PC-3 (cell line): ENCODE results near the gene APOF. TPM values are rescaled to one million over a fixed set of nuclear protein-coding genes. Genes with fewer than 3 reads are reported as not detected.

Experiments used
- ATAC-seq: fragments of 200-7000 bp; cut with Tn5 transposase; 2 replicates; pipeline ENCODE4 v1.9.1; 2020; ENCODE audit warnings: mild to moderate bottlenecking, moderate library complexity
- BruUV-seq: library from RNA; stranded (reverse); fragments of 400-500 nt; replicated peaks from 2 replicates; lab custom pipeline; 2021; lab: Mats Ljungman, UMichigan
- CTCF ChIA-PET: fragments of 300-600 bp; sonication (Branson Sonifier 250); formaldehyde crosslinking; loops from one replicate; lab custom pipeline; 2022; ENCODE audit warnings: antibody characterized with exemption; lab: Charles Lee
- POLR2A ChIA-PET: fragments of 300-600 bp; sonication (Branson Sonifier 250); formaldehyde crosslinking; loops from one replicate; lab custom pipeline; 2022; ENCODE audit warnings: antibody characterized with exemption; ENCODE audit not compliant: unreplicated experiment; lab: Charles Lee
- DNase-seq: peaks from one replicate; pipeline ENCODE4 v3.0.0-alpha.2; 2015
- H2AFZ ChIP-seq: fragments of 300-600 bp; sonication (generic); 2 replicates; pipeline ENCODE4 v1.6.0; 2016; ENCODE audit warnings: antibody characterized with exemption, low read length
- H3F3A ChIP-seq: fragments of 300-600 bp; sonication (generic); one replicate; pipeline ENCODE4 v1.6.0; 2017; ENCODE audit warnings: antibody characterized with exemption, low read length, control low read depth, mild to moderate bottlenecking; ENCODE audit not compliant: unreplicated experiment
- H3K27ac ChIP-seq: fragments of 300-600 bp; sonication (generic); 2 replicates; pipeline ENCODE4 v1.5.1; 2016; ENCODE audit warnings: mild to moderate bottlenecking, low read length
- H3K27me3 ChIP-seq: fragments of 300-600 bp; sonication (generic); 2 replicates; pipeline ENCODE4 v1.6.1; 2016; ENCODE audit warnings: low read length, mixed read lengths
- H3K36me3 ChIP-seq: fragments of 300-600 bp; sonication (generic); 2 replicates; pipeline ENCODE4 v1.6.1; 2016; ENCODE audit warnings: low read depth, mixed run types, low read length, mixed read lengths
- H3K4me1 ChIP-seq: fragments of 300-600 bp; sonication (generic); 2 replicates; pipeline ENCODE4 v1.5.1; 2016; ENCODE audit warnings: low read length; ENCODE audit not compliant: insufficient read depth
- H3K4me2 ChIP-seq: fragments of 300-600 bp; sonication (generic); 2 replicates; pipeline ENCODE4 v1.6.0; 2016; ENCODE audit warnings: low read length
- H3K4me3 ChIP-seq: fragments of 300-600 bp; sonication (generic); 2 replicates; pipeline ENCODE4 v1.5.1; 2016; ENCODE audit warnings: mild to moderate bottlenecking, low read length, mixed read lengths
- H3K79me2 ChIP-seq: fragments of 300-600 bp; sonication (generic); 2 replicates; pipeline ENCODE4 v1.6.1; 2017; ENCODE audit warnings: low read length, mixed read lengths
- H3K9ac ChIP-seq: fragments of 300-600 bp; sonication (generic); 2 replicates; pipeline ENCODE4 v1.6.0; 2016; ENCODE audit warnings: mild to moderate bottlenecking, low read length
- H3K9me2 ChIP-seq: fragments of 300-600 bp; sonication (generic); replicated peaks from 2 replicates; pipeline ENCODE4 v1.6.1; 2016; ENCODE audit warnings: mixed run types, low read length, mixed read lengths
- H3K9me3 ChIP-seq: fragments of 300-600 bp; sonication (generic); 2 replicates; pipeline ENCODE4 v1.6.1; 2016; ENCODE audit warnings: low read length, mixed read lengths
- H4K20me1 ChIP-seq: fragments of 300-600 bp; sonication (generic); 2 replicates; pipeline ENCODE4 v1.6.1; 2016; ENCODE audit warnings: low read length, mixed read lengths
- CTCF ChIP-seq: fragments of 300-600 bp; sonication (generic); conservative IDR thresholded peaks from 2 replicates; pipeline ENCODE4 v1.5.1; 2017; ENCODE audit warnings: antibody characterized with exemption, low read depth, mild to moderate bottlenecking, low read length
- EZH2 ChIP-seq: fragments of 300-600 bp; sonication (generic); IDR thresholded peaks from one replicate; pipeline ENCODE4 v1.6.1; 2017; ENCODE audit warnings: antibody characterized with exemption, mild to moderate bottlenecking, low read length; ENCODE audit not compliant: unreplicated experiment
- EZH2phosphoT487 ChIP-seq: fragments of 300-600 bp; sonication (generic); IDR thresholded peaks from 2 replicates; pipeline ENCODE4 v1.6.1; 2018; ENCODE audit warnings: mild to moderate bottlenecking, antibody characterized with exemption, low read length, borderline replicate concordance
- intact Hi-C: fragments of 100-400 bp; cut with micrococcal nuclease; formaldehyde crosslinking; loops from 2 replicates; pipeline ENCODE4 v1.9.0; 2023
- total RNA-seq: library from RNA; depleted of rRNA; stranded (reverse); fragments of >200 nt; gene quantifications from 2 replicates; pipeline ENCODE4 v1.2.3, GENCODE V29; 2014

APOF gene
- total RNA-seq, 1 experiment from 2014 or later, result not detected

DNA sequence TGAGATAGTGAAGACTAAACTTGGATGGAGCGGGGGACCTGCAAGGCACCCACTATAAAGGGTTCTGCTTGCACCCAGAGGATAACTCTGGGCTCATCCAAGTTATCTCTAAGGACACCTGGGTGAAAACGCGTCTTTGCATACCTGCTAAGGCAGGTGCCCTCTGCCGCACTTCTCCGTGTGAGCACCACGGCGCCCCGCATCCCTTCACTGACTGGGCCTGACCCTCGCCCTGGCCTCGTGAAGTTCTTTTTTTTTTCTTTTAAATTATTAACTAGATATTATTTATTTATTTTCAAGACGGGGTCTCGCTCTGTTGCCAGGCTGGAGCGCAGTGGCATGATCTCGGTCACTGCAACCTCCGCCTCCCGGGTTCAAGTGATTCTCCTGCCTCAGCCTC lies 20.0 kb upstream of the APOF start:
- no peak for TF ChIP-seq CTCF
- TF ChIP-seq EZH2phosphoT487, result no peak
- TF ChIP-seq EZH2, result no peak
- H3K4me2 ChIP-seq, result no peak overlapping the region
- H3F3A ChIP-seq, result no peaks in the 10 kb centered on the region
- ATAC-seq, result no peak
- POLR2A ChIA-PET, result interaction anchor here (0.6 kb wide), 1 partner anchor 46 kb away, joined by 3 read pairs; no protein-coding TSS in a partner anchor
- H3K9ac ChIP-seq, result no peak overlapping the region
- no peaks in the 10 kb centered on the region for H3K79me2 ChIP-seq
- intact Hi-C loops, result no loop called here
- no peaks in the 10 kb centered on the region for H3K36me3 ChIP-seq
- H4K20me1 ChIP-seq, result no peaks in the 10 kb centered on the region
- no peaks in the 10 kb centered on the region for H3K27me3 ChIP-seq
- no peak overlapping the region for H3K27ac ChIP-seq
- DNase-seq, result no peak
- H3K4me1 ChIP-seq, result peaks cover 1% of the 10 kb centered on the region
- H3K4me3 ChIP-seq, result no peak overlapping the region
- H3K9me3 ChIP-seq, result no peaks in the 10 kb centered on the region
- CTCF ChIA-PET, result no interaction called here
- H2AFZ ChIP-seq, result no peak overlapping the region
- no peaks in the 10 kb centered on the region for H3K9me2 ChIP-seq
- no TSS peak for BruUV-seq

DNA sequence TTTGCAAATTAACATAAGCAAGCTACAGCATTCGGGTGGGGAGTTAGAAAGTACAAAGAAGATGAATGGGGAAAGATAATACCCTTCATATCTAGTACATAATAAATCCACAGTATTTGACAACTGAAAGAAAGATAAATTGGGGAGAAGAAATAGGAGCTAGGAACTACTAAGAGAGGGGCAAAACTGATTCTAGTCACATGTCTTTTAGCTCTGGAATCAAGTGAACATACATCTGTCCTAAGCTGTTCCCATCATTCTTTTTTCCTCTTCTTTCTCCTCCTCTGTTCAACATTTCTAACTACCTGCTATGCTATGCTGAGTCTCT lies 15.3 kb upstream of the APOF start:
- BruUV-seq, result no TSS peak

More for the DNA sequence above, 15.3 kb upstream of the APOF start:
- H3K4me1 ChIP-seq, result peaks cover 10% of the 10 kb centered on the region
- H3K36me3 ChIP-seq, result no peaks in the 10 kb centered on the region
- no peaks in the 10 kb centered on the region for H3K79me2 ChIP-seq
- DNase-seq (no peak), ATAC-seq (no peak)
- H3K27ac ChIP-seq, result no peak overlapping the region
- H3K4me3 ChIP-seq, result no peak overlapping the region
- TF ChIP-seq CTCF, result no peak
- TF ChIP-seq EZH2phosphoT487, result no peak
- TF ChIP-seq EZH2, result no peak
- intact Hi-C loops, result loop anchor here (1.0 kb wide), 1 partner anchor 86 kb away; no protein-coding TSS in a partner anchor
- CTCF ChIA-PET, result interaction anchor here (1.1 kb wide), 1 partner anchor 86 kb away, joined by 4 read pairs; no protein-coding TSS in a partner anchor
- no peak overlapping the region for H3K4me2 ChIP-seq
- no peaks in the 10 kb centered on the region for H3K9me3 ChIP-seq
- no peaks in the 10 kb centered on the region for H3K9me2 ChIP-seq
- H2AFZ ChIP-seq, result peak overlapping the region; percentile 68
- POLR2A ChIA-PET, result no interaction called here
- H3K9ac ChIP-seq, result no peak overlapping the region
- no peaks in the 10 kb centered on the region for H4K20me1 ChIP-seq
- H3F3A ChIP-seq, result no peaks in the 10 kb centered on the region
- no peaks in the 10 kb centered on the region for H3K27me3 ChIP-seq
